GM23248 (cell line): ENCODE data around the gene NFX1. TPM values are rescaled to one million over a fixed set of nuclear protein-coding genes. Genes with fewer than 3 reads are reported as not detected.
A peak's percentile ranks its signal among the peaks of the same experiment; 100 is the strongest.

Experiments
- DNase-seq: peaks from one replicate; pipeline ENCODE4 v3.0.0-alpha.2; 2015
- H2AFZ ChIP-seq: fragments of 200-600 bp; sonication (generic); 2 replicates; pipeline ENCODE4 v1.6.1; 2016; ENCODE audit warnings: antibody characterized with exemption
- H3F3A ChIP-seq: fragments of 200-600 bp; sonication (generic); 2 replicates; pipeline ENCODE4 v1.6.1; 2016; ENCODE audit warnings: mild to moderate bottlenecking, antibody characterized with exemption, mixed run types; ENCODE audit not compliant: insufficient read depth
- H3K27ac ChIP-seq: fragments of 200-600 bp; sonication (generic); 2 replicates; pipeline ENCODE4 v1.5.1; 2016; ENCODE audit warnings: mild to moderate bottlenecking
- H3K27me3 ChIP-seq: fragments of 200-600 bp; sonication (generic); replicated peaks from 2 replicates; pipeline ENCODE4 v1.6.1; 2016; ENCODE audit warnings: mild to moderate bottlenecking; ENCODE audit not compliant: insufficient read depth
- H3K36me3 ChIP-seq: fragments of 200-600 bp; sonication (generic); 2 replicates; pipeline ENCODE4 v1.6.1; 2016; ENCODE audit warnings: low read depth, mild to moderate bottlenecking
- H3K4me1 ChIP-seq: fragments of 200-600 bp; sonication (generic); 2 replicates; pipeline ENCODE4 v1.6.1; 2016; ENCODE audit warnings: mild to moderate bottlenecking; ENCODE audit not compliant: insufficient read depth
- H3K4me2 ChIP-seq: fragments of 200-600 bp; sonication (generic); one replicate; pipeline ENCODE4 v1.6.1; 2016; ENCODE audit warnings: mild to moderate bottlenecking; ENCODE audit not compliant: unreplicated experiment
- H3K4me3 ChIP-seq: fragments of 200-600 bp; sonication (generic); 2 replicates; pipeline ENCODE4 v1.5.1; 2016; ENCODE audit warnings: mild to moderate bottlenecking
- H3K79me2 ChIP-seq: fragments of 200-600 bp; sonication (generic); 2 replicates; pipeline ENCODE4 v1.6.1; 2016; ENCODE audit warnings: mild to moderate bottlenecking; ENCODE audit not compliant: insufficient read depth
- H3K9ac ChIP-seq: fragments of 200-600 bp; sonication (generic); 2 replicates; pipeline ENCODE4 v1.6.1; 2016; ENCODE audit warnings: mild to moderate bottlenecking
- H3K9me2 ChIP-seq: fragments of 200-600 bp; sonication (generic); 2 replicates; pipeline ENCODE4 v1.6.1; 2016; ENCODE audit warnings: mixed run types, mild to moderate bottlenecking, moderate library complexity; ENCODE audit not compliant: insufficient read depth
- H3K9me3 ChIP-seq: fragments of 200-600 bp; sonication (generic); one replicate; pipeline ENCODE4 v1.6.1; 2017; ENCODE audit warnings: low read depth
- H4K20me1 ChIP-seq: fragments of 200-600 bp; sonication (generic); 2 replicates; pipeline ENCODE4 v1.6.0; 2016; ENCODE audit not compliant: insufficient read depth
- EZH2 ChIP-seq: fragments of 200-600 bp; sonication (generic); IDR thresholded peaks from 2 replicates; pipeline ENCODE4 v1.6.1; 2018; ENCODE audit warnings: antibody characterized with exemption, mild to moderate bottlenecking; ENCODE audit not compliant: insufficient read depth, poor library complexity, severe bottlenecking
- EZH2phosphoT487 ChIP-seq: fragments of 200-600 bp; sonication (generic); IDR thresholded peaks from 2 replicates; pipeline ENCODE4 v1.6.1; 2018; ENCODE audit warnings: antibody characterized with exemption, moderate library complexity, mild to moderate bottlenecking, low read depth; ENCODE audit not compliant: insufficient read depth
- WGBS, 2 experiments: methylation state at CpG; one replicate each; pipeline ENCODE4 v1.1.6; 2015 to 2017; ENCODE audit warnings: low lambda C conversion rate in 2 of 2, low coverage in 1 of 2; ENCODE audit errors: missing lambda C conversion rate in 2 of 2; 5-methylcytosine and 5-hydroxymethylcytosine counted together
- in situ Hi-C: fragments of 300-500 bp; cut with MboI; formaldehyde crosslinking; loops from 2 replicates; pipeline ENCODE4 v1.15.0; 2020
- polyA plus RNA-seq: library from polyadenylated mRNA; unstranded; fragments of >200 nt; fragmentation: Nextera tagmentation; extraction: Ambion mirVana; gene quantifications from 2 replicates; pipeline ENCODE4 v1.2.1, GENCODE V29; 2016
- total RNA-seq: library from RNA; depleted of rRNA; stranded (reverse); fragments of >200 nt; shearing (Covaris generic); gene quantifications from 2 replicates; pipeline ENCODE4 v1.2.3, GENCODE V29; 2014

NFX1 gene
- total and polyA plus RNA-seq, 2 experiments from 2014 or later, result 23.8 to 28.1 TPM

DNA sequence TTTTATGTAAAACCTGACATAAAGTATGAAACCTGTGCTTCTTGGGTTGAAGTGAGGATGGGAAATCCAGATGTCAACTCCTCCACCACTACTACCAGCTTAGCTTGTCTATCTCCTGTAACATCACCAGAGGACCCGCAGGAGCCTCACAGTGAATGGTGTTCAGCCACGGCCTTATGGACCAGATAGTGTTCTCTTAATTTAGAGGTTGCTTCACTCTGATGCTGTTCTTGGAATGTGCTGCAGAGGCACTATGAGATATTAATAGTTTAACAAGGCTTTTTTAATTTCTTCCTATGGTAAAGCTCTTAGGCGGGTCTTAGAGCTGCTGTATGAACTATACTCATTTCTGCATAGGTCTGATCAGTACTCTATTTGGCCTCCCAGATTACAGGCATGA lies 27.9 kb downstream of the NFX1 start:
- TF ChIP-seq EZH2phosphoT487 (no peak), EZH2 (no peak)
- Histone ChIP-seq H3K79me2 (peaks cover 14% of the 10 kb centered on the region; the same call in 1 of the 2 replicates), H2AFZ (no peak overlapping the region), H3K4me3 (no peak overlapping the region), H4K20me1 (no peaks in the 10 kb centered on the region), H3K9ac (no peak overlapping the region), H3K9me3 (no peaks in the 10 kb centered on the region), H3K27me3 (no peaks in the 10 kb centered on the region), H3K4me1 (peaks cover 29% of the 10 kb centered on the region), H3F3A (peaks cover 72% of the 10 kb centered on the region), H3K4me2 (no peak overlapping the region), H3K36me3 (peaks cover 57% of the 10 kb centered on the region), H3K27ac (0 out of 2 replicates have a peak overlapping the region, but pooled peaks have one; percentile 92), H3K9me2 (no peaks in the 10 kb centered on the region)
- no peak for DNase-seq
- in situ Hi-C loops, result no loop called here
- 97 to 98% methylated on average over 3 of the region's 3 CpGs for WGBS, 2 experiments

DNA sequence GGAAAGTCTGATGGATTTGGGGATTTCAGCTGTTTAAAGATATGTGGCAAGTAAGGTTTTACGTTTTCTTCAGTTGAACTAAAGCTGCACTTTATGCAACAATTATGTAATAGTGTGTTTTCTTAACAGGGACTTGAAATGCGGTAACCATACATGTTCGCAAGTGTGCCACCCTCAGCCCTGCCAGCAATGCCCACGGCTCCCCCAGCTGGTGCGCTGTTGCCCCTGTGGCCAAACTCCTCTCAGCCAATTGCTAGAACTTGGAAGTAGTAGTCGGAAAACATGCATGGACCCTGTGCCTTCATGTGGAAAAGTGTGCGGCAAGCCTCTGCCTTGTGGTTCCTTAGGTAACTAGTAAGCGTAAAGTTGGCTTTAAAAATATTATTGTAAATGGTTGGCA lies 28.5 kb downstream of the NFX1 start:
- Histone ChIP-seq H3K9me2 (no peaks in the 10 kb centered on the region), H4K20me1 (no peaks in the 10 kb centered on the region), H3K27me3 (no peaks in the 10 kb centered on the region), H3K9me3 (no peaks in the 10 kb centered on the region), H3K4me1 (peaks cover 29% of the 10 kb centered on the region), H3K27ac (0 out of 2 replicates have a peak overlapping the region, but pooled peaks have one; percentile 92), H3K36me3 (peaks cover 53% of the 10 kb centered on the region), H3K4me2 (no peak overlapping the region), H3K79me2 (peaks cover 20% of the 10 kb centered on the region; the same call in 1 of the 2 replicates), H3K4me3 (no peak overlapping the region), H3K9ac (no peak overlapping the region), H3F3A (peaks cover 67% of the 10 kb centered on the region), H2AFZ (no peak overlapping the region)
- no peak for DNase-seq
- in situ Hi-C loops, result no loop called here
- TF ChIP-seq EZH2phosphoT487 (no peak), EZH2 (no peak)
- 94 to 95% methylated on average over 8 of the region's 8 CpGs for WGBS, 2 experiments

DNA sequence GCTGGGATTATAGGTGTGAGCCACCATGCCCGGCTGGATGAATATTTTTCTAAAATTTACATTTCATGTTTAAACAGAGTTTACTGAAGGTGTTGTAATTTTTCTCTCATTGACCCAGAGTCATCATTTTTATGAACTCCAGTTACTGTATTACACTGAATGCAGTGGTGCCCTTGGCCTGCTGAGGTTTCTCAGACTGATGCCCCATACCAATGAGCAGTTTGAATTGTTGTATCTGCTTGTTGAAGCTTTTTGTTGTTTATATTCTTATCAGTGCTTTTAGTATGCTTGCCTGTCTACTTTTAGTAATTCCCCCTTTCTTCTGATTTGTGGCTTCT lies 29.9 kb downstream of the NFX1 start:
- TF ChIP-seq EZH2, result no peak
- no peak for TF ChIP-seq EZH2phosphoT487
- H3K4me3 ChIP-seq, result peak overlapping the region; percentile 40
- peak overlapping the region; percentile 55 for H3K9ac ChIP-seq
- peaks cover 23% of the 10 kb centered on the region; the same call in 1 of the 2 replicates for H3K79me2 ChIP-seq
- peak overlapping the region; percentile 92 for H3K27ac ChIP-seq
- DNase-seq, result peak; percentile 70
- no peaks in the 10 kb centered on the region for H4K20me1 ChIP-seq
- 0 to 11% methylated on average over 1 of the region's 1 CpG for WGBS, 2 experiments
- H3K36me3 ChIP-seq, result peaks cover 43% of the 10 kb centered on the region
- no peaks in the 10 kb centered on the region for H3K9me3 ChIP-seq
- H3K27me3 ChIP-seq, result no peaks in the 10 kb centered on the region
- no peak overlapping the region for H2AFZ ChIP-seq
- in situ Hi-C loops, result no loop called here
- H3K4me1 ChIP-seq, result peaks cover 29% of the 10 kb centered on the region
- H3F3A ChIP-seq, result peaks cover 57% of the 10 kb centered on the region
- no peaks in the 10 kb centered on the region for H3K9me2 ChIP-seq
- H3K4me2 ChIP-seq, result peak overlapping the region; percentile 68

DNA sequence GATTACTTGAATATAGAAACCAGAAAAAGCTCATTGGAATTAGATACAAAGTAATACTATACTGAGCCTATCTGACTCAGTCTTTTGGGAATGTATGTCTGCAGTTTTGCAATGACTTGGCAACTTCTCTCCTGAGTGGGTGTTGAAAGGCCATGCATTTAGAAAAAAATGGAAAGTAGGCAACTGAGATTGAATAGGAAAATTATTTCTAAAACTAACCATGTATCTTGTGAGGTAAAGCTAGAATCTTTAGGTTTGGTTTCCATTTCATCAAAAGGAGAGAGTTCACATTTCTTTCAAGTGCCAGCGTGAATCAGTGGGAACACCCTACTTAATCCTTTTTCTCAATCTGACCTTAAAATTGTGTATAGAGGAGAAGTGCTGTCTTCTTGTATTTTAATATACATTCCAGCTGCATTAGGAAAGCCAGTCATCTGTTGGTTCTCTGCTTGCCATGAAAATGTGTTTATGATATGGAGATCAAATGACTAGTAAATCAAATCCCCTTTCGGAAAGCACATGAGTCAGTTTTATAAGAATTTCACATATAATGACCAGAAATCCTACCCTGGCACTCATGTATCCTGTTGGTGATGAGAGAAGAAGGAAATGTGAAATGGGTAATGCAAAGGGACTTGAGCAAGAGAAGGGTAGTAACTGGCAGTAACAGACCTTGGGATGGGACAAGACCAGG lies 30.4 kb downstream of the NFX1 start:
- H2AFZ ChIP-seq, result no peak overlapping the region
- 0 to 3% methylated on average over 2 of the region's 2 CpGs for WGBS, 2 experiments
- in situ Hi-C loops, result no loop called here
- H3K27ac ChIP-seq, result peak overlapping the region; percentile 92
- H3F3A ChIP-seq, result peaks cover 53% of the 10 kb centered on the region
- peaks cover 23% of the 10 kb centered on the region; the same call in 1 of the 2 replicates for H3K79me2 ChIP-seq
- peak; percentile 94 for DNase-seq
- peak overlapping the region; percentile 68 for H3K4me2 ChIP-seq
- TF ChIP-seq EZH2phosphoT487 (0 out of 2 replicates have a peak, but pooled peaks have one; percentile 41), EZH2 (no peak)
- peaks cover 29% of the 10 kb centered on the region for H3K4me1 ChIP-seq
- no peaks in the 10 kb centered on the region for H3K9me3 ChIP-seq
- peak overlapping the region; percentile 55 for H3K9ac ChIP-seq
- no peaks in the 10 kb centered on the region for H3K27me3 ChIP-seq
- H3K9me2 ChIP-seq, result no peaks in the 10 kb centered on the region
- H4K20me1 ChIP-seq, result no peaks in the 10 kb centered on the region
- H3K36me3 ChIP-seq, result peaks cover 43% of the 10 kb centered on the region
- H3K4me3 ChIP-seq, result peak overlapping the region; percentile 40
